Ovary (tissue), 3 donors: ENCODE results near the gene CREG1.

ENCODE experiments used
- POLR2A ChIP-seq: fragments of 450-650 bp; IDR thresholded peaks from one replicate; pipeline ENCODE4 v1.6.1; 2017; ENCODE audit warnings: antibody characterized with exemption, mild to moderate bottlenecking, moderate library complexity
- TF ChIP-seq, protein P1 (sequence below), 3 donors: fragments of 450-650 bp in 2 of 3; fragments of 200-600 bp in 1 of 3; IDR thresholded peaks; one replicate each; pipeline versions ENCODE4 v1.5.1 to v1.8.0; 2016 to 2022; ENCODE audit warnings: antibody characterized with exemption in 3 of 3, mild to moderate bottlenecking in 1 of 3
- donor health status: DM: no; HTN: no; CAD: no.

DNA sequence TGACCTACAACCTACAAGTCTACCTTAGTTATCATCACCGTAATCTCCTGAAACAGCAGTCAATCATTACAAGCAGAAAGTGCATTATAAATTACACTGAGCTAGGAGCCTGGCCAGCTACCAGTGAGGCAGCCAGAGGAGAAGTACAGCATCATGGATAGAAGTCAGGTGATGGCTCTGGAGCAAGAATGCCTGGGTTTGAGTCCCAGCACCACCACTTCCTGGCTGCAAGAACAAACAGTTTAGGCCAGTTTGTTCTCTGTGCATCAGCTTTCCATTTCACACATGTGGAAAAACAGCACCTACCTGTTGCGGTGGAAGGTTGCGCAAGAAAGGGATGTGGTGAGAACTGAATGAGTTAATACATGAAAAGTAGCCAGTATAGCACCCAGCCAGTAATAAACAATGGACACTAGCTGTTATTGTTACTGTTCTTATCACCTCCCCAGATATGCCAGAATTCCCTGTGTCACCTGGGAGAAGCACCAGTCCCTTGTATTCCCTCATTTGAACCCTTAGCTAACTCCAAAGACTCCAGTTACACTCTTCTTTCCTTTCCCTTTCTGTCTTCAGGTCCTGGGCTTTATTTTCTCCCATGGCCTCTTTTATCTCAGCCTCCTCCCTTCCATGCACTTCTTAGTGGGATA lies 9.0 kb downstream of the CREG1 start:
- TF ChIP-seq, protein P1, sequence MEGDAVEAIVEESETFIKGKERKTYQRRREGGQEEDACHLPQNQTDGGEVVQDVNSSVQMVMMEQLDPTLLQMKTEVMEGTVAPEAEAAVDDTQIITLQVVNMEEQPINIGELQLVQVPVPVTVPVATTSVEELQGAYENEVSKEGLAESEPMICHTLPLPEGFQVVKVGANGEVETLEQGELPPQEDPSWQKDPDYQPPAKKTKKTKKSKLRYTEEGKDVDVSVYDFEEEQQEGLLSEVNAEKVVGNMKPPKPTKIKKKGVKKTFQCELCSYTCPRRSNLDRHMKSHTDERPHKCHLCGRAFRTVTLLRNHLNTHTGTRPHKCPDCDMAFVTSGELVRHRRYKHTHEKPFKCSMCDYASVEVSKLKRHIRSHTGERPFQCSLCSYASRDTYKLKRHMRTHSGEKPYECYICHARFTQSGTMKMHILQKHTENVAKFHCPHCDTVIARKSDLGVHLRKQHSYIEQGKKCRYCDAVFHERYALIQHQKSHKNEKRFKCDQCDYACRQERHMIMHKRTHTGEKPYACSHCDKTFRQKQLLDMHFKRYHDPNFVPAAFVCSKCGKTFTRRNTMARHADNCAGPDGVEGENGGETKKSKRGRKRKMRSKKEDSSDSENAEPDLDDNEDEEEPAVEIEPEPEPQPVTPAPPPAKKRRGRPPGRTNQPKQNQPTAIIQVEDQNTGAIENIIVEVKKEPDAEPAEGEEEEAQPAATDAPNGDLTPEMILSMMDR (IDR thresholded peaks at IDR 0.05): no peak
- no peak for TF ChIP-seq POLR2A
